ENCODE data around the gene GAB1.

GAB1 gene

GRCh38 chr4:143380629-143381028 is 44.0 kb downstream of the GAB1 start:
- no peak overlapping the region for H3K4me2 ChIP-seq (ENCODE audit: low read length)
- no peak overlapping the region for H3K9ac ChIP-seq (ENCODE audit: low read depth, low read length)
- H3K4me3 ChIP-seq (ENCODE audit: low read length) = no peak overlapping the region
- H3K4me1 ChIP-seq (ENCODE audit: control insufficient read depth, insufficient read depth, low read length) = peaks cover 36% of the 10 kb centered on the region
- no peaks in the 10 kb centered on the region for H3K36me3 ChIP-seq (ENCODE audit: insufficient read depth, low read length)
- H3K27me3 ChIP-seq (ENCODE audit: control insufficient read depth, insufficient read depth, low read length) = no peaks in the 10 kb centered on the region
- H3K9me3 ChIP-seq (replicated peaks; ENCODE audit: low read length) = no peaks in the 10 kb centered on the region

DNA sequence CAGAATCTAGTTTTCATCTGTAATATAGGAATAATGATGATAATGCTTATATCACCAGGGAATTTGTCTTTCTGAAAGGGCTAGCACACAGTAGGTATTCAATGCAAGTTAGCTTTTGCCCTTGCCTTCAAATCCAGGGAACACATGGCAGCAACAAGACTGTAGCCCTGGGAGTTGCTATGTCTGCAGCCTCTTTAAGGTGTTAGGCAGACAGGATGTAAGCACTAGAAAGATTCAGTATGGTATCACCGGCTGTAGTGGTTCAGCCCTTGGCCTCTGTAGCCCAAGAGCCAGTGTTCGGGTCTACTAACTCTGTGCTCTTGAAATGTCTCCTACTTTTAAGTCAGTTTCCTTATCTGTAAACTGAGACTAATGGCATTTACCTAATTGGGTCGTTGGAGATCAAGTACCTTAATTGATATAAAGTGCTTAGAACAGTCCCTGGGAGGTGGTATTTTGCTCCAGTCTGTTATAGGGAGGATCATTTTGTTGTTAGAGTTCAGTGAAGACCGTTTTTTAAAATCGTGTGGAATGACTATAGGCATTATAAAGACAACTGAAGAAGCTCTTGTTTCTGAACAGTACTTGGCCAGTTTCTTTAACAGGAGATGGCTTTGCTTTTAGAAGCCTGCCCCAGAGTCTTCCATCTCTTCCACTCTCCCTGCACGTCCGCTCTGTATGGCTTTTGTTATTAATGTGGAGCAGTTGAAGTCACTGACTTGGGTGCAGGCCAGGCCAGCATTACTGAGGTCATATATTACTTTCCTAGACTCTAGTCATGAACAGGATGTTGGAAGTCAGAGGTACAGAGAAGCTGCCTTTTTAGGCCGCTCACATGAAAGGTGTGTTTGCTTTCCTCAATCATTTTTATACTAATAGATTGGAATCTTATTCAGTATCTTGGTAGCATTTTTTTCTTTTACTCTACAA is 44.8 kb downstream of the GAB1 start:
- H3K27me3 ChIP-seq (ENCODE audit: control insufficient read depth, insufficient read depth, low read length) = no peaks in the 10 kb centered on the region
- H3K36me3 ChIP-seq (ENCODE audit: insufficient read depth, low read length) = no peaks in the 10 kb centered on the region
- no peaks in the 10 kb centered on the region for H3K9me3 ChIP-seq (replicated peaks; ENCODE audit: low read length)
- peak overlapping the region; percentile 62 for H3K4me2 ChIP-seq (ENCODE audit: low read length)
- H3K4me3 ChIP-seq (ENCODE audit: low read length) = no peak overlapping the region
- H3K4me1 ChIP-seq (ENCODE audit: control insufficient read depth, insufficient read depth, low read length) = peaks cover 36% of the 10 kb centered on the region
- H3K9ac ChIP-seq (ENCODE audit: low read depth, low read length) = peak overlapping the region; percentile 34

DNA sequence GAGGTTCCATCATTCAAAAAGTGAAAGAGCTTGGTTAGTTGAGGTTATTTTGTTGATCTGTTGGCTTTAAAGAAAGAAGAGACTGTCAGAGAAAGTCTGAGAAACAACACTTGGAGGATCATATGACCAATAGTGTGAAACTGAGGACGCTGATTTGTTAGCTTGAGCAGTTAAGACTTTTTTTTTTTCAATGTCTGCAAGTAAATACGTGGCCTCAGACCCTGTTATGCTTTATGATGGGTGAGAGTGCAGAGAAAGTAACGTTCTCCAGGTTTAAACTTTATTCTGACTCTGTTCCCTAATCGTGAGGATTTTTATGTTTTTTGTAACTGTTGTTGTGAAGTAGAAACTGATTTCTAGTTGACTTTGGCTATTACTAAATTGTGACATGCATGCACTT is 45.9 kb downstream of the GAB1 start:
- Histone ChIP-seq H3K4me3 (ENCODE audit: low read length) (no peak overlapping the region), H3K9me3 (replicated peaks; ENCODE audit: low read length) (no peaks in the 10 kb centered on the region), H3K4me1 (ENCODE audit: control insufficient read depth, insufficient read depth, low read length) (peaks cover 36% of the 10 kb centered on the region), H3K9ac (ENCODE audit: low read depth, low read length) (peak overlapping the region; percentile 34), H3K36me3 (ENCODE audit: insufficient read depth, low read length) (no peaks in the 10 kb centered on the region), H3K4me2 (ENCODE audit: low read length) (peak overlapping the region; percentile 62), H3K27me3 (ENCODE audit: control insufficient read depth, insufficient read depth, low read length) (no peaks in the 10 kb centered on the region)

- Histone ChIP-seq H3K4me1 (ENCODE audit: control insufficient read depth, insufficient read depth, low read length) (peaks cover 36% of the 10 kb centered on the region), H3K4me2 (ENCODE audit: low read length) (peak overlapping the region; percentile 62), H3K27me3 (ENCODE audit: control insufficient read depth, insufficient read depth, low read length) (no peaks in the 10 kb centered on the region), H3K36me3 (ENCODE audit: insufficient read depth, low read length) (no peaks in the 10 kb centered on the region), H3K9ac (ENCODE audit: low read depth, low read length) (peak overlapping the region; percentile 34), H3K4me3 (ENCODE audit: low read length) (no peak overlapping the region), H3K9me3 (replicated peaks; ENCODE audit: low read length) (no peaks in the 10 kb centered on the region)
These were observed 46.4 kb downstream of the GAB1 start for GRCh38 chr4:143383005-143383574.

- no peaks in the 10 kb centered on the region for H3K36me3 ChIP-seq (ENCODE audit: insufficient read depth, low read length)
- H3K9ac ChIP-seq (ENCODE audit: low read depth, low read length) = no peak overlapping the region
- no peaks in the 10 kb centered on the region for H3K27me3 ChIP-seq (ENCODE audit: control insufficient read depth, insufficient read depth, low read length)
- H3K4me2 ChIP-seq (ENCODE audit: low read length) = no peak overlapping the region
- H3K4me3 ChIP-seq (ENCODE audit: low read length) = no peak overlapping the region
- peaks cover 36% of the 10 kb centered on the region for H3K4me1 ChIP-seq (ENCODE audit: control insufficient read depth, insufficient read depth, low read length)
- H3K9me3 ChIP-seq (replicated peaks; ENCODE audit: low read length) = no peaks in the 10 kb centered on the region
These were observed 47.8 kb downstream of the GAB1 start for GRCh38 chr4:143384381-143384994.

GRCh38 chr4:143386812-143387211 is 50.1 kb downstream of the GAB1 start:
- Histone ChIP-seq H3K4me2 (ENCODE audit: low read length) (no peak overlapping the region), H3K27me3 (ENCODE audit: control insufficient read depth, insufficient read depth, low read length) (no peaks in the 10 kb centered on the region), H3K36me3 (ENCODE audit: insufficient read depth, low read length) (no peaks in the 10 kb centered on the region), H3K4me1 (ENCODE audit: control insufficient read depth, insufficient read depth, low read length) (peaks cover 38% of the 10 kb centered on the region), H3K9ac (ENCODE audit: low read depth, low read length) (no peak overlapping the region), H3K9me3 (replicated peaks; ENCODE audit: low read length) (no peaks in the 10 kb centered on the region), H3K4me3 (ENCODE audit: low read length) (no peak overlapping the region)

DNA sequence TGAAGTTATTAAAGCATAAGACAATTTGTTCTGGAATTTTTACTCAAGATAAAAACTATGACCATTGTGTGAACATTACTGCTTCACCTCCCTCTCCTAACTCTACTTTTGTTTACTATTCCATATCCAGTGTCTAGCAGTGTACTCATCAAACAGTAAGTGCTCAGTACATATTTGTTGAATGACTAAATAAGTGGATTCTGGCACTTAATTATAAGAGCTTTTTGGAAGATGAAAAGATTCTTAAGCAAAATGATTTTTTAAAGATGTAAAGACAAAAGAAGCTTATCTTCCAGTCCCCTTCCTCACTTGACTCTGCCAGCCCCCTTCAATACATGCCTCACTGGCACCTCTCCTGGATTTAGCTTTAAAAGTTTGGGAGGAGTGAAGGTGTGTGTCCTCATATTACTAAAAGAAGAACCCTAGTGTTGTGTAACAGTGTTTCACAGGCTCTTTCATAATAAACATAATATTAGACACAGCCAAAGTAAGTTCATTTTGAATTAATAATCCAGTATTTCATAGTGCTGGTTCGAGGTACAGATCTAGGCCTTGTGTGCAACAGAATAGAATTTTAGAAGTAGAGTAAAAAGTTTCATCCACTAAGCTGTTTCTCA is 53.0 kb downstream of the GAB1 start:
- Histone ChIP-seq H3K4me1 (ENCODE audit: control insufficient read depth, insufficient read depth, low read length) (peaks cover 29% of the 10 kb centered on the region), H3K9me3 (replicated peaks; ENCODE audit: low read length) (no peaks in the 10 kb centered on the region), H3K4me2 (ENCODE audit: low read length) (peak overlapping the region; percentile 39), H3K36me3 (ENCODE audit: insufficient read depth, low read length) (no peaks in the 10 kb centered on the region), H3K27me3 (ENCODE audit: control insufficient read depth, insufficient read depth, low read length) (no peaks in the 10 kb centered on the region), H3K4me3 (ENCODE audit: low read length) (no peak overlapping the region), H3K9ac (ENCODE audit: low read depth, low read length) (no peak overlapping the region)

- H3K36me3 ChIP-seq (ENCODE audit: insufficient read depth, low read length) = no peaks in the 10 kb centered on the region
- H3K27me3 ChIP-seq (ENCODE audit: control insufficient read depth, insufficient read depth, low read length) = no peaks in the 10 kb centered on the region
- no peak overlapping the region for H3K4me3 ChIP-seq (ENCODE audit: low read length)
- H3K9me3 ChIP-seq (replicated peaks; ENCODE audit: low read length) = no peaks in the 10 kb centered on the region
- no peak overlapping the region for H3K4me2 ChIP-seq (ENCODE audit: low read length)
- no peak overlapping the region for H3K9ac ChIP-seq (ENCODE audit: low read depth, low read length)
- peaks cover 27% of the 10 kb centered on the region for H3K4me1 ChIP-seq (ENCODE audit: control insufficient read depth, insufficient read depth, low read length)
These were observed 54.1 kb downstream of the GAB1 start for GRCh38 chr4:143390764-143391163.

DNA sequence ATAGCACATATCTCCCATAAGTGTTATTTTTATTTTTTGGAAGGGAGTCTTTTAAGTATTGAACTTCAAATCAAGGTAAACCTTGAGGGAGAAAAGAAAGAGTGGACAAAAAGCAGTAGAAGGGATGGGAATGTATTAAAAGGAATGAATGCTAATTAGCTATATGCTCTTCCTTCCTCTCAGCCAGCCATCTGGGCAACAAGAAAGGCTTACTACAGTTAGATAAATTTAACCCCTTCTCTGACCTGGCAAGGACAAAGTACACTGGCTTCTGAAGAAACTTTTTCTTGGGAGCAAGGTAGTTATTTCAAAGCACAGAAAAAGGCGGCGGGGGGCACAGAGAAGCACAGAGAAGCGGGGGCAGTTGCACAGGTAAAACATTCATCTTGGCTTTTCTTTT is 54.6 kb downstream of the GAB1 start:
- no peak overlapping the region for H3K4me3 ChIP-seq (ENCODE audit: low read length)
- no peaks in the 10 kb centered on the region for H3K27me3 ChIP-seq (ENCODE audit: control insufficient read depth, insufficient read depth, low read length)
- H3K4me2 ChIP-seq (ENCODE audit: low read length) = no peak overlapping the region
- H3K9ac ChIP-seq (ENCODE audit: low read depth, low read length) = no peak overlapping the region
- H3K9me3 ChIP-seq (replicated peaks; ENCODE audit: low read length) = no peaks in the 10 kb centered on the region
- H3K4me1 ChIP-seq (ENCODE audit: control insufficient read depth, insufficient read depth, low read length) = peaks cover 27% of the 10 kb centered on the region
- no peaks in the 10 kb centered on the region for H3K36me3 ChIP-seq (ENCODE audit: insufficient read depth, low read length)

- H3K4me1 ChIP-seq (ENCODE audit: control insufficient read depth, insufficient read depth, low read length) = peaks cover 33% of the 10 kb centered on the region
- no peak overlapping the region for H3K9ac ChIP-seq (ENCODE audit: low read depth, low read length)
- H3K27me3 ChIP-seq (ENCODE audit: control insufficient read depth, insufficient read depth, low read length) = no peaks in the 10 kb centered on the region
- H3K9me3 ChIP-seq (replicated peaks; ENCODE audit: low read length) = no peaks in the 10 kb centered on the region
- H3K4me3 ChIP-seq (ENCODE audit: low read length) = no peak overlapping the region
- H3K4me2 ChIP-seq (ENCODE audit: low read length) = peak overlapping the region; percentile 12
- no peaks in the 10 kb centered on the region for H3K36me3 ChIP-seq (ENCODE audit: insufficient read depth, low read length)
These were observed 55.2 kb downstream of the GAB1 start for GRCh38 chr4:143391895-143392294.

GRCh38 chr4:143393195-143393594 is 56.5 kb downstream of the GAB1 start:
- H3K9me3 ChIP-seq (replicated peaks; ENCODE audit: low read length) = no peaks in the 10 kb centered on the region
- no peaks in the 10 kb centered on the region for H3K27me3 ChIP-seq (ENCODE audit: control insufficient read depth, insufficient read depth, low read length)
- H3K4me1 ChIP-seq (ENCODE audit: control insufficient read depth, insufficient read depth, low read length) = peaks cover 44% of the 10 kb centered on the region
- no peaks in the 10 kb centered on the region for H3K36me3 ChIP-seq (ENCODE audit: insufficient read depth, low read length)
- no peak overlapping the region for H3K9ac ChIP-seq (ENCODE audit: low read depth, low read length)
- H3K4me2 ChIP-seq (ENCODE audit: low read length) = no peak overlapping the region
- no peak overlapping the region for H3K4me3 ChIP-seq (ENCODE audit: low read length)

Measured in skeletal muscle satellite cell (primary cell).